Mucosa of descending colon (tissue), 3 donors: ENCODE results near the gene PTPRK. TPM values are rescaled to one million over a fixed set of nuclear protein-coding genes. Genes with fewer than 3 reads are reported as not detected.

Experiments
- ATAC-seq: fragments of 200-7000 bp; cut with Tn5 transposase; one replicate; pipeline ENCODE4 v1.9.1; 2020; ENCODE audit warnings: mild to moderate bottlenecking, moderate library complexity
- DNase-seq, 3 donors: peaks; one replicate each; pipeline ENCODE4 v3.0.0-alpha.2; 2020
- H3K36me3 ChIP-seq: fragments of 200-600 bp; one replicate; pipeline ENCODE4 v1.8.0; 2021; ENCODE audit warnings: low read depth, mild to moderate bottlenecking
- H3K4me1 ChIP-seq: fragments of 200-600 bp; one replicate; pipeline ENCODE4 v1.8.0; 2021; ENCODE audit warnings: low read depth, mild to moderate bottlenecking
- H3K4me3 ChIP-seq: fragments of 200-600 bp; one replicate; pipeline ENCODE4 v1.8.0; 2021; ENCODE audit warnings: mild to moderate bottlenecking
- H3K9me3 ChIP-seq: fragments of 200-600 bp; one replicate; pipeline ENCODE4 v1.8.0; 2021; ENCODE audit warnings: mild to moderate bottlenecking
- CTCF ChIP-seq: fragments of 200-600 bp; IDR thresholded peaks from one replicate; pipeline ENCODE4 v1.8.0; 2022; ENCODE audit warnings: antibody characterized with exemption, mild to moderate bottlenecking
- intact Hi-C, 2 donors: fragments of 100-400 bp; cut with DNase I in 1 of 2; cut with micrococcal nuclease in 1 of 2; formaldehyde crosslinking; loops; one replicate each; pipeline versions ENCODE4 v1.11.0 to v1.11.1; 2022; cut with DNase I, micrococcal nuclease
- total RNA-seq, 3 donors: library from RNA; stranded (reverse); fragmentation: NEBNext Ultra II Directional in 2 of 3; extraction: Animal tissue kit (Norgen Biotek cat#: 25700) in 2 of 3; gene quantifications; one replicate each; pipeline versions ENCODE4 v1.2.1 to v1.2.4, GENCODE V29; 2021 to 2023
- donor health status: DM: no; HTN: no; CAD: no; lungs with moderate emphysema.
- donor health status: DM: no; HTN: no; CAD: no.
- donor health status: DM: no; HTN: yes; CAD: no.

Gene PTPRK
- total RNA-seq, 3 donors from 2014 or later: 75.9 to 159 (median 86.7) TPM

DNA sequence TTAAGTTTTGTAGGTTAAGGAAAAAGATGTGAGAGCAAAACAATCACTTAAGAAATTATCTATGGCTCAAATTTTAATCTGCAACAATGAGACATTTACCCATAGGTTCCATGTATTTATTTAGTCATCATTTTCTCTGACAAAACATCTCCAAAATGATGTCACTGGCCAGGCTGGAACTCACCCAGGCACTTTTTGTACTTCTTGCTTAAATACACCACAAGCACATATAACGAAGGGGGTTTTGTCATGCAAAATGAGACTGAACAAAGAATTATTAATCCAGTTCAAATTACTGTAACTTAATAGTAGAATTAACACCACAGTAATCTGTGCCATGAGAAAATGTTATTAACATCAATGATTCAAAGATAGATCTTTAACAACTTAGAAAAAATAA, 200.5 kb downstream of the PTPRK start:
- intact Hi-C loops: no loop called here
- ATAC-seq (no peak), DNase-seq (no peak)
- Histone ChIP-seq H3K36me3 (no peaks in the 10 kb centered on the region), H3K4me3 (no peak overlapping the region), H3K9me3 (no peaks in the 10 kb centered on the region), H3K4me1 (no peaks in the 10 kb centered on the region)
- no peak for TF ChIP-seq CTCF

DNA sequence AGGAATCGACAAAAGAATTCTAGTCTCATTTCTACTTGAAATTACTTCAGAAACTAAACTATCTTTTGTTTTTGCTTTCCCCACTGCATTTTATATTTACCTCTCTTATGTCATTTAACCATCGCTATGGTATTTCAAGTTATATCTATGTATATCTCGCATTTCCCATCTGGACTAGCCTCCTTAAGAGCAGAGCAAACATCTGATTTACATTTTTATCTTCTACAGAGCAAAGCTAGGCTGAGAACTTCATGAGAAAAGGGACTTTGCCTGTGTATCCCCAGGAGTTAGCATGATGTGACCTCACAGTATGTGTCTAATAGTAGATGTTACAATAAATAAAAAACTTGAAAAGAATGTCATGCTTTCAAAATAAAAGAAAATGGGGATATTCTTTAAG, 201.2 kb downstream of the PTPRK start:
- no peak for ATAC-seq
- no peak for DNase-seq
- no peaks in the 10 kb centered on the region for H3K36me3 ChIP-seq
- intact Hi-C loops: no loop called here
- no peaks in the 10 kb centered on the region for H3K9me3 ChIP-seq
- H3K4me1 ChIP-seq: no peaks in the 10 kb centered on the region
- TF ChIP-seq CTCF: no peak
- no peak overlapping the region for H3K4me3 ChIP-seq

- Histone ChIP-seq H3K9me3 (no peaks in the 10 kb centered on the region), H3K36me3 (no peaks in the 10 kb centered on the region), H3K4me3 (no peak overlapping the region), H3K4me1 (no peaks in the 10 kb centered on the region)
- intact Hi-C loops: no loop called here
- no peak for TF ChIP-seq CTCF
- no peak for ATAC-seq
- DNase-seq: no peak
Observed at GRCh38 chr6:128316258-128316929, 204.0 kb downstream of the PTPRK start.

- ATAC-seq: no peak
- intact Hi-C loops: no loop called here
- Histone ChIP-seq H3K36me3 (no peaks in the 10 kb centered on the region), H3K4me3 (no peak overlapping the region), H3K9me3 (no peaks in the 10 kb centered on the region), H3K4me1 (no peaks in the 10 kb centered on the region)
- TF ChIP-seq CTCF: no peak
- DNase-seq: no peak
Observed at GRCh38 chr6:128314190-128314589, 206.2 kb downstream of the PTPRK start.

DNA sequence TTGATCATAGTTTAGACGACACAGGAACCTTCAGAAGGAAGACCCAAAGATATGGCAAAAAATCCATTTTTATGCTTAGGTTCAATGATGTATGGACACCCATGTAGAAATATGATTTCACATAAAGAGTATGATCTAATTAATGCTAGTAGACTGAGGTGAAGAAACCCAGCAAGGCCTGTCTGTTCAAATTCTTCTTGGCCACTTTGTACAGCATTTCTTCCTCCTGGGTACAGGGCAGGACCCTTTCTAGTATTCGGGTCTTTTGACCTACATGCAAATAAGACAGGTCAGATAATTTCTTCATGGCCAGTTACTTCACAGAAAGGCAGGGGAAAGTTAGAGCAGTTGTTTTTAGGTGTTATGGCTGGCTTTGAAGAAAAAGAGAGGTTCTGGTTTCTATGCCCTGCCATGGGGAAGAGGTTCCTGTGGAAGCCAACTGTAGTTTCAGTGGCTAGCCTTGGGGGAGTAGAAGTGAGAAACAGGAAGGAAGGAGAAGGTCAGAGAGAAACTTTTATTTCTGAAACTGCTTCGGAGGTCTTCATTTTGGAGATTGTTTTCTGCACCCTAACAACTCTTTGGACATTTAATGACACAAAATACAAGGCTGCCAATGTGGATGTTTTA, 208.3 kb downstream of the PTPRK start:
- no peak for DNase-seq
- H3K4me3 ChIP-seq: no peak overlapping the region
- intact Hi-C loops: no loop called here
- no peaks in the 10 kb centered on the region for H3K36me3 ChIP-seq
- H3K4me1 ChIP-seq: no peaks in the 10 kb centered on the region
- ATAC-seq: no peak
- no peaks in the 10 kb centered on the region for H3K9me3 ChIP-seq
- TF ChIP-seq CTCF: no peak
